Measurements from ENCODE around the gene PDE8B.
"Not testable (repeated sequence)": the region's sequence is repeated elsewhere in the genome, so short reads cannot be mapped to it uniquely, and the experiment has no call there.

PDE8B gene

GRCh38 chr5:77386340-77386739 lies 175.9 kb downstream of the PDE8B start:
- H3K27ac ChIP-seq (ENCODE audit: low read depth, low read length); H3K79me2 ChIP-seq (ENCODE audit: control insufficient read depth, insufficient read depth, low read length, unreplicated experiment); H3K27me3 ChIP-seq (ENCODE audit: insufficient read depth, low read length); H2AFZ ChIP-seq (ENCODE audit: low read length, unreplicated experiment); H3K4me3 ChIP-seq (ENCODE audit: low read depth, low read length); H3K4me1 ChIP-seq (ENCODE audit: control insufficient read depth, insufficient read depth, low read length, unreplicated experiment); H3K36me3 ChIP-seq (ENCODE audit: insufficient read depth, low read length): not testable (repeated sequence)

GRCh38 chr5:77389746-77390145 lies 179.3 kb downstream of the PDE8B start:
- Histone ChIP-seq H3K4me1 (ENCODE audit: control insufficient read depth, insufficient read depth, low read length, unreplicated experiment) (peaks cover 13% of the 10 kb centered on the region), H3K79me2 (ENCODE audit: control insufficient read depth, insufficient read depth, low read length, unreplicated experiment) (no peaks in the 10 kb centered on the region), H2AFZ (ENCODE audit: low read length, unreplicated experiment) (no peak overlapping the region), H3K4me3 (ENCODE audit: low read depth, low read length) (no peak overlapping the region), H3K27ac (ENCODE audit: low read depth, low read length) (no peak overlapping the region), H3K36me3 (ENCODE audit: insufficient read depth, low read length) (no peaks in the 10 kb centered on the region), H3K27me3 (ENCODE audit: insufficient read depth, low read length) (no peaks in the 10 kb centered on the region)

DNA sequence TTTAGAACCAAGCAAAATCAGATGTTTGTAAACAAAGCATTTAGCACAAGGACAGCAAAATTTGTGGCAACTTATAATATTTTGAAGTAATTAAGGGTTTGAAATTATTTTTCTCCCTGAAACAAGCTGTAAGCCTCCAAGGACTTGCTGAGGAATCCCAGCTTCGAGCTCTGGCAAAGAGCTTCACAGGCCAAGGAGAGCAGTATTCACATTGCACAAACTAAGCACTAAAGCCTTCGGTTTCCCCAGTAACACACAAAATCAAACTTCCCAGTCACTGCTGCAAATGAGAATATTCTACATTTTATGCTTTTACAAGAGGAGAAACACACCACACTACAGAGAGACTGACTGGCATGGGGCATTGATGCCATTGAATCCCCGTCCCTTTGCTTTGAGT lies 179.7 kb downstream of the PDE8B start:
- Histone ChIP-seq H3K27ac (ENCODE audit: low read depth, low read length) (no peak overlapping the region), H2AFZ (ENCODE audit: low read length, unreplicated experiment) (no peak overlapping the region), H3K27me3 (ENCODE audit: insufficient read depth, low read length) (no peaks in the 10 kb centered on the region), H3K79me2 (ENCODE audit: control insufficient read depth, insufficient read depth, low read length, unreplicated experiment) (no peaks in the 10 kb centered on the region), H3K36me3 (ENCODE audit: insufficient read depth, low read length) (no peaks in the 10 kb centered on the region), H3K4me3 (ENCODE audit: low read depth, low read length) (no peak overlapping the region), H3K4me1 (ENCODE audit: control insufficient read depth, insufficient read depth, low read length, unreplicated experiment) (peaks cover 13% of the 10 kb centered on the region)

GRCh38 chr5:77390795-77391194 lies 180.3 kb downstream of the PDE8B start:
- H3K27me3 ChIP-seq (ENCODE audit: insufficient read depth, low read length) = no peaks in the 10 kb centered on the region
- H3K79me2 ChIP-seq (ENCODE audit: control insufficient read depth, insufficient read depth, low read length, unreplicated experiment) = no peaks in the 10 kb centered on the region
- peaks cover 13% of the 10 kb centered on the region for H3K4me1 ChIP-seq (ENCODE audit: control insufficient read depth, insufficient read depth, low read length, unreplicated experiment)
- H3K4me3 ChIP-seq (ENCODE audit: low read depth, low read length) = no peak overlapping the region
- H3K36me3 ChIP-seq (ENCODE audit: insufficient read depth, low read length) = no peaks in the 10 kb centered on the region
- H3K27ac ChIP-seq (ENCODE audit: low read depth, low read length) = no peak overlapping the region
- H2AFZ ChIP-seq (ENCODE audit: low read length, unreplicated experiment) = no peak overlapping the region

- no peaks in the 10 kb centered on the region for H3K36me3 ChIP-seq (ENCODE audit: insufficient read depth, low read length)
- H3K4me1 ChIP-seq (ENCODE audit: control insufficient read depth, insufficient read depth, low read length, unreplicated experiment) = peaks cover 13% of the 10 kb centered on the region
- no peak overlapping the region for H2AFZ ChIP-seq (ENCODE audit: low read length, unreplicated experiment)
- no peak overlapping the region for H3K4me3 ChIP-seq (ENCODE audit: low read depth, low read length)
- H3K27ac ChIP-seq (ENCODE audit: low read depth, low read length) = no peak overlapping the region
- H3K27me3 ChIP-seq (ENCODE audit: insufficient read depth, low read length) = no peaks in the 10 kb centered on the region
- no peaks in the 10 kb centered on the region for H3K79me2 ChIP-seq (ENCODE audit: control insufficient read depth, insufficient read depth, low read length, unreplicated experiment)
These were observed 180.8 kb downstream of the PDE8B start for GRCh38 chr5:77391240-77391765.

DNA sequence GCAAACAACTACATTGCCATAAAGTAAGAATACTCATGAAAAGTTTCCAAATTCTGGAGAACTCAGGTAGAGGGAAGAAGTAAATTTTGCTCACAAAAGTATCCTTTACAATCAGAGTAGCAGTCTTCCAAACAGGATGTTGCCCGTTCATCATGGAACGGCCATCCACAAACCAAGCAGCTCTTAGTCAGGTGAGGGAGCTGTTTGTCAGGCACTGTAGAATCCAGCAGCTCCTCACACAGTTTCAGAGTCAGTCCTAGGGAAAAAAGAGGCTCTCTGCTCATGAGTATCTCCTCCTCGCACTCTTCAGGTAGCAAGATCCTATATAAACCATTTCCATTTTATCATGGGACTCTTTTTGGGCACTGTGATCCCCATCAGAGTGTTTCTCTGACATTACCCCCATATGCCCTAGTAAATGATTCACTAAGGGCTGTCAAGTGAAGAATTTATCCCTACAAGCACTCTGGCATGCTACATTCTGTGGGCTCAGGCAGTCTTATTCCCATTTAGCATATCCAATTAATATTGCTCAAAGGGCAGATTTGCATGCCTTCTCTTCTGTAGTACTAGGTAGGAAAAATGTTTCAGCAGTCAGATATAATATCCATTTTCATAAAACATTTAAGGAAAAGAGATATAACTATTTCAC lies 183.7 kb downstream of the PDE8B start:
- Histone ChIP-seq H3K27ac (ENCODE audit: low read depth, low read length) (no peak overlapping the region), H2AFZ (ENCODE audit: low read length, unreplicated experiment) (no peak overlapping the region), H3K27me3 (ENCODE audit: insufficient read depth, low read length) (no peaks in the 10 kb centered on the region), H3K4me1 (ENCODE audit: control insufficient read depth, insufficient read depth, low read length, unreplicated experiment) (peaks cover 13% of the 10 kb centered on the region), H3K4me3 (ENCODE audit: low read depth, low read length) (no peak overlapping the region), H3K36me3 (ENCODE audit: insufficient read depth, low read length) (no peaks in the 10 kb centered on the region), H3K79me2 (ENCODE audit: control insufficient read depth, insufficient read depth, low read length, unreplicated experiment) (no peaks in the 10 kb centered on the region)

GRCh38 chr5:77396017-77396416 lies 185.5 kb downstream of the PDE8B start:
- no peaks in the 10 kb centered on the region for H3K79me2 ChIP-seq (ENCODE audit: control insufficient read depth, insufficient read depth, low read length, unreplicated experiment)
- no peak overlapping the region for H2AFZ ChIP-seq (ENCODE audit: low read length, unreplicated experiment)
- no peak overlapping the region for H3K27ac ChIP-seq (ENCODE audit: low read depth, low read length)
- H3K4me3 ChIP-seq (ENCODE audit: low read depth, low read length) = no peak overlapping the region
- no peaks in the 10 kb centered on the region for H3K36me3 ChIP-seq (ENCODE audit: insufficient read depth, low read length)
- peaks cover 7% of the 10 kb centered on the region for H3K4me1 ChIP-seq (ENCODE audit: control insufficient read depth, insufficient read depth, low read length, unreplicated experiment)
- no peaks in the 10 kb centered on the region for H3K27me3 ChIP-seq (ENCODE audit: insufficient read depth, low read length)

DNA sequence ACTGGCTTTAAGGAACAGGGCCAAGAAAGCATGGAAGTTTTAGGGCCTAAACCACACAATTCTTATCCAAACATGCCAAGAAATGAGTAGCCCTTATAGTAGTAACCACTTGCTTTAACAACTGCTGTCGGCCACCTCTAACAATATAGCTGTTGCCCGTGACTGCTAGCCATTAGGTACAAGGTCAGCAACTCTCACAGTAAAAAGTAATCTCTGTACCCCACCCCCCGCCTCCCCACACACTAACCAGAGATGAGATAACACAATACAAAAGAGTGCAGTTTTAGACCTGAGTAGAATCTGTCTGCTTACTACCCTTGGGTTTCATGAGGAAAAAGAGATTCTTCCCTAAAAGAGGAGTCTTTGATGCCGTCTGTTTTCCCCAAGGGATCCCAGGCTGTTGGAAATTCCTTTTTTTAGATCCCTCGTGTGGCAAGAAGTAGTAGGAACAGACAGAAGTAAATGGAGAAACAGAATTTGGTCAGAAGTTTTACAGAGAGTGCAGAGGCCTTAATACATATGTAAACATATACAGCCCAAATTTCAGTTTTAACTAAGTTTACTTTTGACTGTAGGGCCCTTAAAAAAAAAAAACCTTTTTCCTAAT lies 187.3 kb downstream of the PDE8B start:
- Histone ChIP-seq H3K79me2 (ENCODE audit: control insufficient read depth, insufficient read depth, low read length, unreplicated experiment) (no peaks in the 10 kb centered on the region), H3K27ac (ENCODE audit: low read depth, low read length) (no peak overlapping the region), H3K4me3 (ENCODE audit: low read depth, low read length) (no peak overlapping the region), H3K36me3 (ENCODE audit: insufficient read depth, low read length) (no peaks in the 10 kb centered on the region), H2AFZ (ENCODE audit: low read length, unreplicated experiment) (no peak overlapping the region), H3K27me3 (ENCODE audit: insufficient read depth, low read length) (no peaks in the 10 kb centered on the region), H3K4me1 (ENCODE audit: control insufficient read depth, insufficient read depth, low read length, unreplicated experiment) (no peaks in the 10 kb centered on the region)

GRCh38 chr5:77398458-77398857 lies 188.0 kb downstream of the PDE8B start:
- Histone ChIP-seq H3K4me1 (ENCODE audit: control insufficient read depth, insufficient read depth, low read length, unreplicated experiment) (no peaks in the 10 kb centered on the region), H3K36me3 (ENCODE audit: insufficient read depth, low read length) (no peaks in the 10 kb centered on the region), H3K27ac (ENCODE audit: low read depth, low read length) (no peak overlapping the region), H3K4me3 (ENCODE audit: low read depth, low read length) (no peak overlapping the region), H3K27me3 (ENCODE audit: insufficient read depth, low read length) (no peaks in the 10 kb centered on the region), H2AFZ (ENCODE audit: low read length, unreplicated experiment) (no peak overlapping the region), H3K79me2 (ENCODE audit: control insufficient read depth, insufficient read depth, low read length, unreplicated experiment) (no peaks in the 10 kb centered on the region)

- H3K79me2 ChIP-seq (ENCODE audit: control insufficient read depth, insufficient read depth, low read length, unreplicated experiment) = no peaks in the 10 kb centered on the region
- no peak overlapping the region for H2AFZ ChIP-seq (ENCODE audit: low read length, unreplicated experiment)
- no peak overlapping the region for H3K4me3 ChIP-seq (ENCODE audit: low read depth, low read length)
- no peaks in the 10 kb centered on the region for H3K27me3 ChIP-seq (ENCODE audit: insufficient read depth, low read length)
- H3K36me3 ChIP-seq (ENCODE audit: insufficient read depth, low read length) = no peaks in the 10 kb centered on the region
- no peak overlapping the region for H3K27ac ChIP-seq (ENCODE audit: low read depth, low read length)
- H3K4me1 ChIP-seq (ENCODE audit: control insufficient read depth, insufficient read depth, low read length, unreplicated experiment) = no peaks in the 10 kb centered on the region
These were observed 188.4 kb downstream of the PDE8B start for GRCh38 chr5:77398896-77399295.

DNA sequence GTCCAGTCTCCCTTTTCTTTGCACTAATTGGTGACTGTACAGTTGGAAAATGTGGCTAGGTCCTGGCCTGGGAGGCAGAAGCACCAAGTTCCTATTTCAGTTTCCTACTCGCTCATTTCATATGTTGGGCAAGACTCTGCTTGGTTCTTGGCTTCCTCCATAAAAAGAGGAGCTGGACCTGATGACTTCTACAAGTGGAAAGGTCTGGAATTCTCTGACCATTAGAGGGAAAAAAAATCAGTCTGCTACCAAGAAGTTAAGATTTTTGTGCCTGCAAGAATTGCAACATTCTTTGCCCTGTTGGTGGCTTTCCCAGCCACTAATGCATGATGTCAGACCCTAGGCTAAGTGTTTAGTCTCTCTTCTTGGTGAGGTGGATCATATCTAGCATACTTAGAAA lies 190.2 kb downstream of the PDE8B start:
- H3K27ac ChIP-seq (ENCODE audit: low read depth, low read length) = no peak overlapping the region
- no peak overlapping the region for H3K4me3 ChIP-seq (ENCODE audit: low read depth, low read length)
- no peaks in the 10 kb centered on the region for H3K27me3 ChIP-seq (ENCODE audit: insufficient read depth, low read length)
- H3K79me2 ChIP-seq (ENCODE audit: control insufficient read depth, insufficient read depth, low read length, unreplicated experiment) = no peaks in the 10 kb centered on the region
- no peaks in the 10 kb centered on the region for H3K4me1 ChIP-seq (ENCODE audit: control insufficient read depth, insufficient read depth, low read length, unreplicated experiment)
- H2AFZ ChIP-seq (ENCODE audit: low read length, unreplicated experiment) = no peak overlapping the region
- no peaks in the 10 kb centered on the region for H3K36me3 ChIP-seq (ENCODE audit: insufficient read depth, low read length)
